AG10803 (cell line): ENCODE data around the gene LYPLAL1.

Source experiments
- DNase-seq: peaks from one replicate; pipeline ENCODE4 v3.0.0; 2010; ENCODE audit warnings: low read depth
- H3K4me3 ChIP-seq: 2 replicates; pipeline ENCODE4 v1.5.1; 2011; ENCODE audit warnings: mild to moderate bottlenecking, low read length, control low read depth
- TF ChIP-seq, protein P1 (sequence below): conservative IDR thresholded peaks from 2 replicates; pipeline ENCODE4 v1.5.1; 2011; ENCODE audit warnings: mild to moderate bottlenecking, low read length, control low read depth, inconsistent platforms

The LYPLAL1 gene

DNA sequence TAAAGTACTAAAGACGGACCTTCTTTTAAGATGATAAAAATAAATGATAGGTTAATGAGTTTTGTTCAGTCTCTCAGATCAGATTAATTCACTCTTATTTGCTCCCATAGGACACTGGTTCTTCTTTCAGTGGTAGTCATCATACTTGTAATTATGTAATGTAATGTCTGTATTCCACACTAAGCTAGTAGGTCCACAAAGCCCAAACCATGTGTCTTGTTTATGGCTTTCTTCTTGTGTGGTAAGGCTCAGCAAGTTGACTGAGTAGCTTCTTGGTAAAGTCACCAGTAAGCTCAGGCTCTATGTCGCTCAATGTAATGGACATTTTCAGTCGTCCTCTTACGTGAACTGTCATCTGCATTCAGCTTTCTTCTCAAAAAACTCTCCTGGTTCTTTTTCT lies 2.5 kb downstream of the LYPLAL1 start:
- no peak for DNase-seq
- TF ChIP-seq, protein P1, sequence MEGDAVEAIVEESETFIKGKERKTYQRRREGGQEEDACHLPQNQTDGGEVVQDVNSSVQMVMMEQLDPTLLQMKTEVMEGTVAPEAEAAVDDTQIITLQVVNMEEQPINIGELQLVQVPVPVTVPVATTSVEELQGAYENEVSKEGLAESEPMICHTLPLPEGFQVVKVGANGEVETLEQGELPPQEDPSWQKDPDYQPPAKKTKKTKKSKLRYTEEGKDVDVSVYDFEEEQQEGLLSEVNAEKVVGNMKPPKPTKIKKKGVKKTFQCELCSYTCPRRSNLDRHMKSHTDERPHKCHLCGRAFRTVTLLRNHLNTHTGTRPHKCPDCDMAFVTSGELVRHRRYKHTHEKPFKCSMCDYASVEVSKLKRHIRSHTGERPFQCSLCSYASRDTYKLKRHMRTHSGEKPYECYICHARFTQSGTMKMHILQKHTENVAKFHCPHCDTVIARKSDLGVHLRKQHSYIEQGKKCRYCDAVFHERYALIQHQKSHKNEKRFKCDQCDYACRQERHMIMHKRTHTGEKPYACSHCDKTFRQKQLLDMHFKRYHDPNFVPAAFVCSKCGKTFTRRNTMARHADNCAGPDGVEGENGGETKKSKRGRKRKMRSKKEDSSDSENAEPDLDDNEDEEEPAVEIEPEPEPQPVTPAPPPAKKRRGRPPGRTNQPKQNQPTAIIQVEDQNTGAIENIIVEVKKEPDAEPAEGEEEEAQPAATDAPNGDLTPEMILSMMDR: no peak
- no peak overlapping the region for H3K4me3 ChIP-seq

DNA sequence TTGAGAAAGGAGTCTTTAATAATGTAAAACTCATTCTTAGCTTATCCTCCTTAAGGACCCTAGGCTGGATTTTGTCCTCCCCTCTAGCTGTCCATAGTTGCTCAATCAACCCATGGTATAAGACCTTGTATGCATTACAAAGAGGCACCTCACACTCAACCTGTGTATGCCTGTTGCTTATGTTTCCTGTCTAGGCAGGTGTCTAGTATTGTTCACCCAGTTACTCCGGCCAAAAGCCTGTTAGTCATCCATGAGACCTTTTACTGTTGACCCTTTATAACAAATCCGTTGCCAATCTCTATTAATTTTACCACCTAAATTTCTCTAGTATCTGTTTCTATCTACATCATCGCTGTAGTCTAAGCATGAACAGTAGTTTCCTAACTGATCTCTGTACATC lies 3.7 kb downstream of the LYPLAL1 start:
- no peak overlapping the region for H3K4me3 ChIP-seq
- TF ChIP-seq, protein P1: no peak
- no peak for DNase-seq

DNA sequence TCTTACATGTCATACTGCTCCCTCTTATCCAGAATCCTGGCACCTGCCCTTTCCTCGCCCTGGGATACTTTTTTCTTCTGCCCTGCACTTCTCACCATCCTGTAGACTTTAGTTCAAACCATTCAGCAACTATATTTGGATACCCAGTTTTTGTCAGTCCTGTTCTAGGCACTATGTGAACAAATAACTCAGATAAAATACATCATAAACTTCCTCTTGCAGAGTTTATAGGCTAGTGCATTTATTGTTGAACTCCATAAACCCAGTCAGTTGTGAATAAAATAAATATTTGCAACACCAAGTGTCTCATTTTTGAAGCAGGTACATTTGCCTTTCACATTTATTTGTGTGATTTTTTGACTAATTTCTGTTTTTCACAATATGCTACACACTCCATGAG lies 4.3 kb downstream of the LYPLAL1 start:
- H3K4me3 ChIP-seq: no peak overlapping the region
- no peak for DNase-seq
- TF ChIP-seq, protein P1: no peak

DNA sequence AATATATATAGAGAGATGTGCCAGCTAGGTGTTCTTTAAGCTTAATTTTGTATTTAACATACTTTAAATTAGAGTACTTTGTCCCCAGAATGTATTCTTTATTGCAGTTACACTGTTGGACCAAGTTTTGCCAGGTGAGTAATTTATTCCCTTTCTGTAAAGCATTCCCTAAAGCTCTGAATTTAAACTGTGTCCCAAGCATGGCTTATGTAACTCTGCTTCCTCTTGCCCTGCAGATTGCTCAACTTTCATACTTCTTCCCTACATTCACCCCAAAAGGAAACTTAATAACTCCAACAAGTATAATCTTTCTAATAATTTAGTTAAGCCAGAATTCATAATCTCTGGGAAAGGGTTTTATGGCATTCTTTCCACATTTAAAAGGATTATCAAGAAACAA lies 5.6 kb downstream of the LYPLAL1 start:
- peak; percentile 63 for DNase-seq
- no peak overlapping the region for H3K4me3 ChIP-seq
- TF ChIP-seq, protein P1: no peak

DNA sequence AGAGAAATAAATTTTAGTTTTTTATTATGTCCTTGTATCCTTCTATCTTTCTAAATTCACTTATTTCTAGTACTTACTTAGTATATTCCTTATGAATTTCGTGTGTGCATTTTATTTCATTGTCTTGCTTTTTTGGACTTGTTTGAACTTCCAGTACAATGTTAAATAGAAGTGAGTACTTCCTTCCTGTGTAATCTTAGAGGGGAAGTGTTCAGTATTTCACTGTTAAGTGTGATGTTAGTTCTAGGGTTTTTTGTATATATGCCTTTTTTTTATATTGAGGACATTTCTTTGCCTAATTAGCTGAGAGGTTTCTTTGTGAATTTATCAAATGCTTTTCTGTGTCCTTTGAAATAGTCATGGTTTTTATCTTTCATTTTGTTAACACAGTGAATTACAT lies 10.7 kb downstream of the LYPLAL1 start:
- no peak overlapping the region for H3K4me3 ChIP-seq
- DNase-seq: no peak

DNA sequence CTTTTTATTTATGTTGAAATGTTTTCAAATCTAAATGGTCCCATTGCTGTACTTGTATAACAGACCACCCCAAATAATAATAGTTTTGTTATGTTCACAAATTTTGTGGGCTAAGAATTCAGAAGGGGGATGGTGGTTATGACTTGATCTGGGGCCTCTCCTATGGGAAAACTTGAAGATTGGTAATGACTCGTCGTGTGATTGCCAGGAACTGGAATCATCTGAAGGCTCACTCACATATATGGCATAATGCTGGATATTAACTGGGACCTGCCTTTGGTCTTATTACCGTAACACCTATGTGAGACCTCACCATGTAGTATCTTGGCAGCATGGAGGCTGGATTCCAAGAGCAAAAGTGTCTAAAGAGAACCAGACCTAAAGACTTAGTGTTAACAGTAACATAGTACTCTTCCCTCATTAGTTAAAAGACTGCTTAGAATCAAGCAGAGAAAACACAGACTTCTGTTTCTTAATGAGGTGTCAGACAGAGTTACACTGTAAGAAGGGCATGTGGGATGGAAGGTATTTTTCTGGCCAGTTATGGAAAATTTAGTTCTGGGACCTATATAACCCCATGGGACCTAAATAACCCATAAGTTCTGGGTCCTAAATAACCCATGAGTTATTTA lies 11.9 kb downstream of the LYPLAL1 start:
- DNase-seq: no peak
- no peak overlapping the region for H3K4me3 ChIP-seq

More for the DNA sequence above, 10.7 kb downstream of the LYPLAL1 start:
- TF ChIP-seq, protein P1: no peak

DNA sequence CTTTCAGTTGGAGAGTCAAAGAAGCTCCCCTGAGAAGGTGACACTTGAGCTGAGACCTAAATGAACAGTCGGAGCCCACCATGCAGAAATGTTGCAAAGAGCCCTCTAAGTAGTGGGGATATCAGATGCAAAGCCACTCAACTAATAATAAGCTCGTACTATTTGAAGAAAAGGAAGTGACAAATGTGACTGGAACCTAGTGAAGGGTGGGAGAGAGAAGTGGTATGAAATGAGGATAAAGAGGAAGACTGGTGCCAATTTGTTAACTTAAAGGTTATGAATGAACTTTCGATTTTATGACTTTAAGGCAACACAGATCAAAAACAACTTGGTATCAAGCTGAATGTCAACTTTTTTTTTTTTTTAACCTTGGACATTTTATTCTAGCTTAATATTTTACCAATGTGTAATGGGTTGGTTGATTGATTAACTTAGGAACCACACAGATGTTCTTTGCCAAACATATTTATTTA lies 14.7 kb downstream of the LYPLAL1 start:
- DNase-seq: no peak
- H3K4me3 ChIP-seq: no peak overlapping the region
- TF ChIP-seq, protein P1: no peak

More for the DNA sequence above, 11.9 kb downstream of the LYPLAL1 start:
- TF ChIP-seq, protein P1: no peak
